Measurements from ENCODE around the gene IQCB1.
"Not testable (repeated sequence)": the region's sequence is repeated elsewhere in the genome, so short reads cannot be mapped to it uniquely, and the experiment has no call there.

Gene IQCB1

DNA sequence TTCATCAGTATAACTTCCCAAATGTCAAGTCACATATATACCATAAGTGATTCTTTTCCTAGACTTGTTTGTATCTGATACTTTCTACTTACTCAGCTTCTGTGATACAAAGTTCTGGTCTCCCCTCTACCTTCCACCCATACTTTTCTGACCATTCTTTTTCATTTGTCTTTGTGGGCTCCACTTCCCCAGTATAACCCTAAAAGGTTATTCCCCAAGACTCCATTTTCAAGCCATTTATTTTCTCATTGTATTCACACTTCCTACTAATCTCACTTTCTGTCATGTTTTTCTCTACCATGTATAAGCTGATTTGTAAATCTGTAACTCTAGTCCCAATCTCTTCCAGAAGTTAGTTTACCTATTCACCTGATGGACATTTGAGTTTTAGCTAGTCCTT lies 34.0 kb downstream of the IQCB1 start:
- no peak for DNase-seq

DNA sequence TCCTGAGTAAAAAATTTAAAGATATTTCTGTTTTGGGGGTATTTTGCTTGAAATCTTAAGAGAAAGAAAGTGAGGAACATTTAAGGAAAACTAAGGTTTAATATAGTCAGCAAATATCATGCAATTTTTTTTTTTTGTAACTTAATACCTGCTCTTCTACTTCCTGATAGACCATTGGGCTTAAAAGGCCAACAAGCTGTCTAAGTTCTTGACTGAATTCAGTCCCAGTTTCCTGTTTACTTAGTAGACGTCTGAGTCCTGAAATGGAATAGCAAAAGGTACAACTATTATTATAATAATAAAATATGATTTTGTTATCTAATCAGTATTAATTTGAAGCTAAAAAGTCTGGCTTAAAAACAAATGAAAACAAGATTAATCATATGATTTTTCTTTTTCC lies 37.9 kb downstream of the IQCB1 start:
- DNase-seq = no peak

DNA sequence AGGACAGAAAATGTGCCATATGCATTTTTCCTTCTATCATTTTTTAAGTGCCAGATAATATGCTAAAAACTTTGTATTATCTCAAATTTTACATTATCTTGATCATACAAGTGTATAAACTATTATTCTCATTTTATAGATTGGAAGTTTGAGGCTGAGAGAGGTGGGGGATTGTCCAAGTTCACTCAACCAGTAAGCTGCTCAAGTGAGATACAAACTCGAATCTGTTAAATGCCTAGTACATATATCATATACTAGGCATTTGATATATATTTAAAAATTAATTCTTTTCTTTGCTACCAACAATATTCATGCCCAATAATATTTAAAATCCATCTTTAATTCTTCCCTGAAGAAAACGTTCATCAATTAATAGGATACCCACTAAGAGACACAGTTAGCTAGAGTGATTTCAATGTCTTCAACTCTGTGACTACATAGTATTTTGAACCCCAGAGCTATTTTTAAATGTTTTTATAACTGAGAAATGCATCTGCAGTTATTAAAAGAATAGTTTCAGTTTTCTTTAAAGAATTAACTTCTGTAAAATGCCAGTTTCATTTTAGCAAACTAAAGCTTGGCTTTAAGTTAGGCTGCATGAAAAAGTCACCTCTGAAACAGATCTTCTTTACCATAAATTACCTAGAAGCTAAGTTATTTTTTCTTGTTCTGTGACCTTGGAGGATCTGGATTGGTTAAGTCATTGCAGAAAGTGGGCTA lies 40.4 kb downstream of the IQCB1 start:
- no peak for DNase-seq

DNA sequence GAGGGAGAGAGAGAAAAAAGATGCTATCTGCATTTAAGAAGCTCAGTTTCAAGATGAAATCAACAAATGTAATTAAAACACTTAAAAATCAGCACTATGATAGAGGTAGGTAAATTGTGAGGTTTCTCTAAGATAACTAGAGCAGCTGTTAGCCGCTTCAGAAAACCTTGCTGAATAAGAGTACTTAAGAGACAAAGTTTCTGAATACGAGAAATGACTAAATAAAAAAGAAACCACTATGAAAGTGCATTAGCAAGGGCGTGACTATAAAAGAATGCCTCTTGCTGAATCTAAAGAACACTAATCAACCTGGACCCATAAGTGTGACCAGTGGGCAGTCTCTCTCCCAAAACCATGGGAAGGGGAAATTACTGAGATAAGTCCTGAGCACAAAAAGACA lies 41.8 kb downstream of the IQCB1 start:
- no peak for DNase-seq

DNA sequence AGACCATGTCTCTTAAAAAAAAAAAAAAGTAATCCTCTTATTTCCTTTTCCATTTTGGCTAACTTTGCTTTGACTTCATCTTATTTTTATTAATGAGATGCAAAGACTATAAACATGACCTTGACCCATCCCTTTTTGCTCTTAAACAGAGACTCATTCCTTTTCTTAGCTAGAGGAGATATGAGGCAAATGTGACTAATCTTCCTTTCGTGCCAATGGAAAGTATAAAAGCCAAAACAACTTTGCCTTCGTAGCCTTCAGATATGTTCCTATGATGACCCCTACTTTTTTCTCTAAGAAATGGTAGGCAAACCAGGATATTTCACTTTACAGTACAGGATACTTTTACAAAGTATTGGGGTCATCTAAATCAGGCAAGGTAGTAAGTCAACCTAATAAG lies 48.4 kb downstream of the IQCB1 start:
- DNase-seq = no peak

DNA sequence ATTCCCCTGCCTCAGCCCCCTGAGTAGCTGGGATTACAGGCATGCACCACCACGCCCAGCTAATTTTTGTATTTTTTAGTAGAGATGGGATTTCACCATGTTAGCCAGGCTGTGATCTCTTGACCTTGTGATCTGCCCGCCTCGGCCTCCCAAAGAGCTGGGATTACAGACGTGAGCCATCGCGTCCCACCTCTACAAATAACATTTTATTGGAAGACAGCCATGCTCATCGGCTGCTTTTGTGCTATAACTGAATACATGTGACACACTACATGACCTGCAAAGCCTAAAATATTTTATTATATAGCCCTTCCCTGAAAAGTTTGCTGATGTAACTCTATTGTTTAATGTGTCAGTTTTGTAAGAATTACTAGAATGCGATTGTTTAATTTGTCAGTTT lies 52.1 kb downstream of the IQCB1 start:
- DNase-seq = not testable (repeated sequence)

DNA sequence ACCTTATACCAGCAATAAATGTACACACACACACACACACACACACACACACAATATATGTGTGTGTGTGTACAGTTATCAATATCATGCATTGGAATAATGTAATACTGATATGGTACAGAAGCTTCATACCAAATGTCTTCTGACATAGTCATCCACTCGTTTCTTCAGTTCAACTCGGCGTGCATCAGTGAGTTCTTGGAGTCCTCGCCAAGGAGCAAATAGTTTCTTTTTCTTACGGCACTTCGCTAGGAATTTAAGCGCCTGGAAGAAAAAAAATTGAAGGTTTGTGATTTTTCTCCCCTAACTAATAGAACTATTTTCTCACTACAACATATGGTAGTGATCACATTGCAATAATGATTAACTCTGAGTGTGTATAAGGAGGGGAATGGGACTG lies 53.2 kb downstream of the IQCB1 start:
- DNase-seq = no peak

DNA sequence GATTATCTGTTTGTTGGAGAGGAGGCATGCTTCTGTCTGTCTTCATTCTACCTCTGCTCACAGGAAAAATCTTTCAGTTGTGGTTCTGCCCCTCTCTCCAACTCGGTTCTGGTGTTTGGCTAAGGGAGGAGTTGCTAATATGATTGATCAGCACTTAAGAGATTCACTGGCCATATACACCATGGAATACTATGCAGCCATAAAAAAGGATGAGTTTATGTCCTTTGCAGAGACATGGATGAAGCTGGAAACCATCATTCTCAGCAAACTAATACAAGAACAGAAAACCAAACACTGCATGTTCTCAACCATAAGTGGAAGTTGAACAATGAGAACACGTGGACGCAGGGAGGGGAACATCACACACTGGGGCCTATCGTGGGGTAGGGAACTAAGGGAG lies 59.8 kb downstream of the IQCB1 start:
- DNase-seq = not testable (repeated sequence)

DNA sequence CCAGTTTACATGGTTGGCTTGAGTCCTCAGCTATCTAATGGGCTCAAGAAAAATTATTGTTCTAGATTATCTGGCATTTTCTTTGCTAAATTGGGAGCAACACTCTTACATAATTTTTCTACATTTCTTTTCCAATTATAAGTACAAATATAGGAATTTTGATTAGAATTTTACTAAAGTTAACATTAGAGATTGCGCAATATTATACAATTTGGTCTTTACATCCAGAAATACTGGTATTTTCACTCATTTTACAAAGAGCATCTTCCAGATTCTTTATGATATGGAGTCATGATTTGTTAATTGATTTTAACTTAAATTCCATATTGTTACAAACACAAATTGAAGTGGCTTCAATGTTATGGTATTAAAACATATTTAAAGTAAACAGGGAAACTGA lies 65.6 kb downstream of the IQCB1 start:
- no peak for DNase-seq

DNA sequence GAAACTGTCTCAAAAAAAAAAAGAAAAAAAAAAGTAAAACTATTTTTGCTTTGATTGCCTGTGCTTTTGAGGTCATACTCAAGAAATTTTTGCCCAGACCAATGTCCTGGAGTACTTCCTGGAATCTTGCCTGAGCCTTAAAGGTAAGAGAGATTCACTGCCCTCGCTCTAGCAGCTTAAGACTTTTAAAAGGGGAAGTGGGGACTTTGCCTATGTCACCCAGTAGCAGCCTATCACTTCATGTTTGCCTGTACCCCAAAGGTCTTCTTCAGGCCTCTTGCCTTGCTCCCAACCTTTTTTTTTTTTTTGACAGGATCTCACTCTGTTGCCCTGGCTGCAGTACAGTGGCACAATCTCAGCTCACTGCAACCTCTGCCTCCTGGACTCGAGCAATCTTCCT lies 66.4 kb downstream of the IQCB1 start:
- DNase-seq = no peak

DNA sequence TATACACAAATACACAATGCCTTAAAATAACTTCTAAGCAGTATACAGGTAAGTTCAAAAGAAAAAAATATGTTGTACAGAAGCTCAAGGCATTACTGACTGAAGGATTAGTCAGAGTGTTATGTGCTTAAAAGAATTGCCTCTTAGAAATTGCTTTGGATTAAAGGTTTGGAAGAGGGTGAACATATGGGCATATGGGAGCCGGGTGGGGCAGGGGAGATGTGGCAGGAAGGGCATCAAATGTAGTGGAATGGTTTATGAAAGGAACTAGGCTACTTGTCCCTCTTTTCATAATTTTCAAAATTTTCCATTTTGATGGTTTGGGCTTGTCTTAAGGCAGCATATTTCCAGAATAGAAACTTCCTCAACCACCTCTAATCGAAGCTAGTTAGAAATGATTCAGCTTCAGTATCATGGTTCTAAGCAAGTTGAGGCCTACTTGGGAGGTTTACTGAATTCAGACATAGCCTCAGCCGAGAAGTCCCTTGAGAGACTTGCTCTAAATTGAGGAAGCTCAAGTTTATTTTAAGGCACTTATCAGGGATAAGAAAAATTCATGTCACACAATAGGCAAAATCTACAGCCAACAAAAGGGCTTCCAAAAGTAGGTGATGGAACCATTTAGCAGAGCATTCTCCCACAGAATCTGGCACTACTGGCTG lies 75.2 kb downstream of the IQCB1 start:
- no peak for DNase-seq

DNA sequence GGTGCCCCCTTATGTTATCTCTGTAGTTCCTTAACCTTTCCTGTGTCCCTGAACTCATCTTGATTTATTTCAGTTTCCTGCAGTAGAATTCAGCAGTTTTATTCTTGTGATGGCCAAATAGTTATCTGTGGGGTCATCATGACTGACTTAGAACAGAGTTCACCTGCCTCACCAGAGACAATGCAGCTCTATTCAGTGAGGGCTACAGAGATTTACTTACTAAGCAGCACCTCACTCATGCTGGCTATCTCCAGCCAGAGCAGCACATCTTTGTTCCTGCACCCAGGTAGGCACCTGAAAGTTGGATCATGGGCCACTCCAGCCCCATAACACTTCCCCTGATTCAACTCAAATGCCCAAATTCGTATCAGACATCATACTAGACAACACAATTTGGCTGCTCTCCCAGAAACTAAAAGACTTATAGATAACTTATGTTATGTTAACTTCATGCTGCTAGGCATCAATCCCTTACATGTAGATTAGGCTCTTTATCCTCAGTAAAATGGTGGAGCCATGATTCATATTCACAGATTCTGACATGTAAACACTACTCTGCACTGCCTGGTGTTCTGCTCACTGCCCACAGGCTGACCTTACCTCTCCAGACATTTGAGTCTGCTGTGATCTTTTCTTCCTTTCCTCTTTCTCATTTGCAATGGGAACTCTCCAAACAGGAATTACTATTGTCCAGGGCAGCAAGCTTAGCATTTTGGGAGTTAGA lies 76.0 kb downstream of the IQCB1 start:
- DNase-seq = no peak

DNA sequence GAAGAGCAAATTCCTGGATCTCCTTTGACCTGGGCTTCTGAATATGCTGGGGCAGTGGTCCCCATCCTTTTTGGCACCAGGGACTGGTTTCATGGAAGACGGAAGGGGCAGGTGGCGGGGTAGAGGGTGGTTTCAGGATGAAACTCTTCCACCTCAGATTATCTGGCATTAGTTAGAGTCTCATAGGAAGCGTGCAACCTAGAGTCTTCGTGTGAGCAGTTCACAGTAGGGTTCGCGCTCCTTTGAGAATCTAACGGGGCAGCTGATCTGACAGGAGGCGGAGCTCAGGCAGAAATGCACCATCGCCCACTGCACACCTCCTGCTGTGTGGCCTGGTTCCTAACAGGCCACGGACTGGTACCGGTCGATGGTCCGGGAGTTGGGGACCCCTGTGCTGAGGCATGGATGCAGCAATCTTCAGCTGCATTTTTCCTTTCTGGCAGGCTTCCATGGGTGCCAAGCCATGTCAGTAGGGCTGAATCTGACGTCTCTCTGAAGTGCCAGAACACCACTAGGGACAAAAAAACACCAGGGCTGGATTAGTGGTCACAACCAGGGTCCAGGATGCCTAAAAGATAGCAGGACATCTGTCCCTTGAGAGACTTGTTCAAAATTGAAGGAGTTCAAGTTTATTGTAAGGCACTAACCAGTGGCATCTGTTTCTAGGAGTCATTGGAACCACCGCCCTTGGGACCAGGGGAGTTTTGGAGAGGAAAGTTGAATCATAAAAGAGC lies 76.9 kb downstream of the IQCB1 start:
- DNase-seq = no peak

DNA sequence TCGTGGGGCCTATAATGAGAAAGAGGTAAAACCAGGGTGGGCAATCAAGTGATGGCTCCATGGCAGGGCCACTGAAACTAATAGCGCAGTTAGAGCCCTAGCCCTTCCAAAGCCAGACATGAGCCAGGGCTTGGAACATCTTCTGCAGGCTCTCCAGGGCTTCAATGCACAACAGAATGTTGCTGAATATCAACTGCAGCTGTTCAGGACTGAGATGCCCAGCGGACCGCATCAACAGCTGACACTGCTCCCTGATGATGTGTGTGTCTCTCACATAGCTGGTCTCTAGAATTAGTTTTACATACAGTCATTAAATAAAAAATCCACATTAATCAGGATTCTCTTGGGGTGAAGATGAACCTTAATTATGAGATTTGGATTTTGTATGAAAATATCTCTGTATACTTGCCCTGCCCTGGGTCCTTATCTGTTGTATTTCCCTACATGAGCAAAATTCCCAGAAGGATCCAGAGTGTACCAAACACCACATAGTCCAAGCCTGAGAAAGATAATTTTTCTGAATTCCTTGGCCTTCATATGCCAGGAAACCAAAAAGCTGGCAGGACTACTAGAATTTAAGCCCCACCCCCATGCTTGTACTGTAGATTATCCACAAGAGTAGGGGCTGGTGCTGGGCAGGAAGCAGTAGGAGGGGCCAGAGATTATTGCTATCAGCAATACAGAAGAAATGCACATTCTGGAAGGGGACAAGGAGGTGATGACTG lies 77.6 kb downstream of the IQCB1 start:
- no peak for DNase-seq

DNA sequence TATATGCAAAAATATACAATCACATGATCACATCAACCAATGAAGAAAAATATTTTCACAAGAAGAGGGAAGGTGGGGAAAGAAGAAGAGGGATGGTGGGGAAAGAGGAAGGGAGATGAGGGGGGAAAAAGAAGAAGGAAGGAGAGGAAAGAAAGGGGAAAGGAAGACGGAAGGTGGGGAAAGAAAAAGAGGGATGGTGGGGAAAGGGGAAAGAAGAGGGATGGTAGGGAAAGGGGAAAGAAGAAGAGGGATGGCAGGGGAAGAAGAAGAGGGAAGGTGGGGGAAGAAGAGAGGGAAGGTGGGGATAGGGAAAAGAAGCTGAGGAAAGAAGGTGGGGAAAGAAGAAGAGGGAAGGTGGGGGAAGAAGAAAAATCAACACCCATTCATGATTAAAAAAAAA lies 82.1 kb downstream of the IQCB1 start:
- DNase-seq = no peak

DNA sequence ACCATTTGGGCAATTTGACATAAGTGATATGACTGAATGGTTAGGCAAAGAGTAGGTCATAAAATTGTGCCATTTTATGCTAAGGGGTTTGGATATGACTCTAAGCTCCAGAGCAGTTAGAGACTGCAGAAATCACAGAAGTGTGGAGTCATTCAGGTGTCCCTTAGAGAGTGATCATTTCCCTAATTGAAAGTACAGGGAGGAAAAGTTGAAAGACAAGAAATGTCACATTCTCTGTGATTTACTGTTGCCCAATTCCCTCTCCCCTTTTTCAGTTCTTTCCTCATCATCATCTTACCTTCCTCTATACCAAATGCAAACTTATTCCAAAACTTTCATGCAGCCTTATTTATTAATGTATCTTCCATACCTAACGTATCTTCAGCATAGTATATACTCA lies 82.6 kb downstream of the IQCB1 start:
- no peak for DNase-seq

DNA sequence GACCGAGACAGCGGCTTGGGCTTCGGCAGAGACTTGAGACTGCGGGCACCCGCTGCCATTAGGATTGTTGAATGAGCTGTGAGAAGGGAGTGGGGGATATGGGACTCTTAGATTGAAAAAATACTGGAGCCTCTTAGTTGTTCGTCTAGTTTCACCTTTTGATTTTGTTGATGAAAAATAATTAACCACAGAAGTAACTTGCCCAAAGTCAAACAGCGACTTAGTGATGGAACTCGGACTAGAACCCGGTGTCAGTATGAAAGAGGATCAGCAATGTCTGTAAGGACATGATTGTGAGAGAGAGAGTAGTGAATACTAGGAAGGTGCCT lies 84.8 kb downstream of the IQCB1 start:
- DNase-seq = no peak

DNA sequence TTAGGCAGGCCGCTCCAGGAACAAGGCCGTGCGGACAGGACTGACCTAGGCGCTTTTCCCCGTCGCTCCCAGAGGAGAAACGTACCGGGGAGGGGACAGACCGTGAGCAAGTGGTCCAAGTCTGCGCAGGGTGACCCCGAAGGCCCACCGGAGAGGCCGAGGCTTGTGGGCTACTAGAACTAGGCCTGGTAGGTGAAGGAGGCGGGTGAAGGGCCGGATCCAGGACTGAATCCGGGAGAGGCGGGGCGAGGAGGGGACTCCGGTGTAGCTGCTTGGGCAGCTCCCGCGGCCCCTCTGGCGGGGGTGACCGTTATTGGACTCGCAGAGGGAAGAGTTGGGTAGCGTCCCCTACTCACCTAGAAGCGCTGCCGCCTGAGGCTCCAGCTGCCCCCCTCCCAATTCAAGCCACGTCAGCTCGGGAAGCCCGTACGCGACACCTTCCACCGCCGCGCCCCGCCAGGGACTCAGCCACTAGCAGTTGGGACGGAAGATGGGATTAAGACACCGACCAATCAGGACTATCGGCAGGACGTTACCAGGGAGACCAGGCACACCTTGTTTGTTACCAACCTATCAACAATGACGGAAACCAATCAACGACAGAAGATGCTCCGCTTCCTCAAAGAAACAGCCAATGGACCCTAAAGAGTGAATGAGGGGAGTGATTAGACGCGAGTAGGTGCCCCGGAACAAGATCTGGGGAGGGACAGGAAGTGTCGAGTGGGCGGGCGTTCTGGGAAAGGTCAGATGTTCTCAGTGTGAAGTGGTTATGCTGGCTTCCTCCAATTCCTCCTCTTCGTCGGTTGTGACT lies 85.4 kb downstream of the IQCB1 start, which contains the start of gene GOLGB1:
TSS of gene GOLGB1 (minus strand) at position 466 of the 811 bp plus-strand sequence. CDS start 18,770 bp downstream, outside the sequence.
- DNase-seq = peak; percentile 61

DNA sequence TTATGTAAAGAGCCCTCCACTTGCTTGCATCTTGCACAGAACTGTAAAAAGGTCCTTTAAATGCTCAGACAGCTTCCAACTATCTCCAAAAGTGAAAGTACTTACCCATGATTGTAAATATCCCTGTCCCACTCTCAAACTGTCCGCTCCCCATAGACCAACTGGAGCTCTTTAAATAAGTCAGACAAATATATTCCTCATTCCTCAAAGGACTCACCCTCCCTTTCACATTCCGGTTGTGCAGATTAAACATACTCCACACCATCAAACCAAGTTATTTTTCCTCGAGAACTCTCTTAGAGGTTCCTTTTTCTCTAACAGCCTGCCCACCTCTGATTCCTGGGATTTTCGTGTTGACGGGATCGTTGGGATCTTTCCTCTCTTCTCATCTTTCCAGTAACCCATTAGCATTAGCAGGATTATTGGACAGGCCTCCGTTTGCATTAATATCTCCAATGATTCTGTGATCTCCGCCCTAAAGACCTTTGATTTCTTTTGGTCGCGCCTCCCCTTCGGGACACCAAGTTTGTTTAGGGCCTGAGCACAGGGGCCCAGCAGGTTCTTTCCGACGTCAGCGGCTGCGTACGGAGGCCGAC lies 86.1 kb downstream of the IQCB1 start:
- no peak for DNase-seq

DNA sequence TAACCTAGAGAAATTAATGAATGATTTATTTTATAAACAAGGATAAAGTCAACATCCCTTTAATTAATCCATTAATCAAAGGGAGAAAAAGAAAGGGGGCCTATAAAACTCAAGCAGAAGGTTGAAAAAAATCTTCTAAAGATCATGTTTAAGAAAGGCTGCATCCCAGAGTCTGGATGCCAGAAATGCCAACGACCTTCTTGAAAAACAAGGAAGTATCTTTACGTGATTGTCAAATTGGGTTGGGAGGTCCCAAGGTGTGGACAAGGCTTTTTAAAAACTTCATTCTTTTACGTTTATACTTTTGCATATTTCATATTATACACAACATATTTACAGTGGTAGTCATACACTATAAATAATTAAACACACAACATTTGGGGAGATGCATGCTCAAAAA lies 86.9 kb downstream of the IQCB1 start:
- DNase-seq = no peak

DNA sequence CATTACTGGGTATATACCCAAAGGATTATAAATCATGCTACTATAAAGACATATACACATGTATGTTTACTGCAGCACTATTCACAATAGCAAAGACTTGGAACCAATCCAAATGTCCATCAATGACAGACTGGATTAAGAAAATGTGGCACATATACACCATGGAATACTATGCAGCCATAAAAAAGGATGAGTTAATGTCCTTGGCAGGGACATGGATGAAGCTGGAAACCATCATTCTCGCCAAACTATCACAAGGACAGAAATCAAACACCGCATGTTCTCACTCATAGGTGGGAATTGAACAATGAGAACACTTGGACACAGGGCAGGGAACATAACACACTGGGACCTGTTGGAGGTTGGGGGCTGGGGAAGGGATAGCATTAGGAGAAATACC lies 91.8 kb downstream of the IQCB1 start:
- DNase-seq = not testable (repeated sequence)

DNA sequence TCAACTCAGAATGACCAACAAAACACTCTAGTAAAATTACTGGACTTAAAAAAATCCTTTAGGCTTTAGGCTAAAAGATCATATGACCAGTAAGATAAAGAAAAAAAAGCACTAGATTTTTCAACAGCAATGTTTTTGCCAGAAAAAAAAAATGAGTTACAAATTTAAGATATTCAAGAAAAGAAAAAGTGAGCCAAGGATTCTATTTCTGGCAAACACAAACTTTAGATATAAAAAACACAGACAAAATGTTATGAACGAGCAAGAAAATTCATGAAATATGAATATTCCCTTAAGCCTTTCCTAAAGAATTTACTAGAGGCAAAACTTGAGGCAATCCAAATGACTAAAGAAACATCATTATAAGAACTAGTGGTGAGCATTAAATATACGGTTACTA lies 94.0 kb downstream of the IQCB1 start:
- no peak for DNase-seq

Data from 8988T (cell line).